K562 (cell line): Measurements from ENCODE around the gene SERP1. TPM values are rescaled to one million over a fixed set of nuclear protein-coding genes. Genes with fewer than 3 reads are reported as not detected.

Source experiments
- ATAC-seq: fragments of 200-7000 bp; cut with Tn5 transposase; 3 replicates; pipeline ENCODE4 v1.9.1; 2020; ENCODE audit warnings: moderate library complexity
- BruUV-seq: library from RNA; stranded (reverse); fragments of 400-500 nt; replicated peaks from 2 replicates; lab custom pipeline; 2021; lab: Mats Ljungman, UMichigan
- CTCF ChIA-PET: fragments of 300-600 bp; formaldehyde crosslinking; extraction: SDS; loops from one replicate; lab custom pipeline; 2021; ENCODE audit warnings: low intra/inter-chr PET ratio; lab: Yijun Ruan, JAX
- POLR2A ChIA-PET: fragments of 300-600, 350-650 bp; sonication (Branson Sonifier 250); formaldehyde crosslinking; extraction: SDS; loops from one replicate; lab custom pipeline; 2021; ENCODE audit warnings: antibody characterized with exemption, inconsistent platforms; lab: Yijun Ruan, JAX
- DNase-seq, 4 experiments: peaks; one replicate each; pipeline versions ENCODE4 v3.0.0 to v3.0.0-alpha.2; 2011 to 2018; ENCODE audit warnings: low spot score in 3 of 4, mixed read lengths in 3 of 4; ENCODE audit errors: extremely low read depth in 1 of 4
- FAIRE-seq: peaks from 2 replicates; lab custom pipeline; 2011; peaks lifted over from hg19 to GRCh38; lab: Jason Lieb, UNC
- H2AFZ ChIP-seq: 2 replicates; pipeline ENCODE4 v1.6.0; 2011; ENCODE audit warnings: low read depth, low read length, control low read depth, inconsistent platforms
- H3K27ac ChIP-seq: fragments of 200-600 bp; 3 replicates; pipeline ENCODE4 v1.8.0; 2011; ENCODE audit warnings: low read depth, mild to moderate bottlenecking, control low read depth, inconsistent platforms, low read length, moderate library complexity, mixed read lengths; ENCODE audit errors: extremely low read depth
- H3K27me3 ChIP-seq, 2 experiments: fragments of 300-600 bp in 1 of 2; 2 replicates in 1 of 2; 3 replicates in 1 of 2; pipeline versions ENCODE4 v1.6.0 to v1.8.0; 2011; ENCODE audit warnings: inconsistent platforms in 2 of 2, low read length in 2 of 2, mild to moderate bottlenecking in 1 of 2, mixed read lengths in 1 of 2, moderate library complexity in 1 of 2; ENCODE audit not compliant: control insufficient read depth in 2 of 2, insufficient read depth in 2 of 2
- H3K36me3 ChIP-seq: fragments of 300-600 bp; 3 replicates; pipeline ENCODE4 v1.8.0; 2011; ENCODE audit warnings: mild to moderate bottlenecking, low read length, inconsistent platforms; ENCODE audit not compliant: control insufficient read depth, insufficient read depth
- H3K4me1 ChIP-seq, 2 experiments: fragments of 200-600 bp in 1 of 2; replicated peaks in 1 of 2; 2 replicates in 1 of 2; 3 replicates in 1 of 2; pipeline versions ENCODE4 v1.5.1 to v1.8.0; 2011; ENCODE audit warnings: inconsistent platforms in 2 of 2, low read length in 2 of 2, mild to moderate bottlenecking in 1 of 2, mixed read lengths in 1 of 2, moderate library complexity in 1 of 2; ENCODE audit not compliant: control insufficient read depth in 2 of 2, insufficient read depth in 2 of 2
- H3K4me2 ChIP-seq: 2 replicates; pipeline ENCODE4 v1.6.1; 2011; ENCODE audit warnings: low read length, control low read depth, inconsistent platforms, mixed read lengths; ENCODE audit not compliant: insufficient read depth
- H3K4me3 ChIP-seq: fragments of 200-600 bp; sonication (generic), shearing (Covaris generic); 2 replicates; pipeline ENCODE4 v1.5.1; 2016; ENCODE audit warnings: control low read depth, inconsistent platforms
- H3K79me2 ChIP-seq: fragments of 200-600 bp; 3 replicates; pipeline ENCODE4 v1.8.0; 2011; ENCODE audit warnings: low read length, inconsistent platforms; ENCODE audit not compliant: control insufficient read depth, insufficient read depth
- H3K9ac ChIP-seq, 2 experiments: 2 replicates each; pipeline versions ENCODE4 v1.6.0 to v1.6.1; 2011; ENCODE audit warnings: low read depth in 2 of 2, low read length in 2 of 2, control low read depth in 1 of 2, inconsistent platforms in 1 of 2, mild to moderate bottlenecking in 1 of 2, mixed read lengths in 1 of 2; ENCODE audit not compliant: insufficient read depth in 1 of 2
- H3K9me1 ChIP-seq: one replicate; pipeline ENCODE4 v1.6.0; 2011; ENCODE audit warnings: inconsistent platforms, mild to moderate bottlenecking, low read length, moderate library complexity; ENCODE audit not compliant: control insufficient read depth, insufficient read depth
- H3K9me3 ChIP-seq: replicated peaks from 2 replicates; pipeline ENCODE4 v1.5.1; 2011; ENCODE audit warnings: low read depth, low read length, inconsistent platforms; ENCODE audit not compliant: control insufficient read depth, insufficient read depth
- H4K20me1 ChIP-seq: replicated peaks from 2 replicates; pipeline ENCODE4 v1.6.1; 2011; ENCODE audit warnings: low read length, inconsistent platforms, mixed read lengths; ENCODE audit not compliant: control insufficient read depth, insufficient read depth
- SRSF3 ChIP-seq: fragments of 200-400 bp; formaldehyde crosslinking; IDR thresholded peaks from 2 replicates; pipeline ENCODE4 v1.6.1; 2016; ENCODE audit warnings: mild to moderate bottlenecking, low read length, moderate library complexity; ENCODE audit not compliant: insufficient read depth
- ZFP30 ChIP-seq: fragments of 250-450 bp; sonication (Bioruptor Pico); IDR thresholded peaks from 2 replicates; pipeline ENCODE4 v1.8.0; 2022; ENCODE audit warnings: moderate library complexity, mild to moderate bottlenecking, inconsistent platforms, borderline replicate concordance
- ZNF143 ChIP-seq: sonication (generic); formaldehyde crosslinking; IDR thresholded peaks from 2 replicates; pipeline ENCODE4 v1.9.0; 2022; ENCODE audit warnings: mild to moderate bottlenecking, missing genetic modification reagents
- ZNF282 ChIP-seq: sonication (generic); formaldehyde crosslinking; IDR thresholded peaks from 2 replicates; pipeline ENCODE4 v1.8.1; 2023; ENCODE audit warnings: missing genetic modification reagents
- ZNF79 ChIP-seq: fragments of 250-450 bp; sonication (Bioruptor Pico); IDR thresholded peaks from 2 replicates; pipeline ENCODE4 v1.4.0; 2020; ENCODE audit warnings: low read depth, mild to moderate bottlenecking, moderate library complexity
- whole genome bisulfite sequencing: fragments of 100-300 bp; shearing (Covaris generic); methylation state at CpG from one replicate; pipeline ENCODE4 v1.1.6; 2016; ENCODE audit warnings: low coverage, mixed read lengths; ENCODE audit not compliant: insufficient coverage; ENCODE audit errors: missing lambda C conversion rate; 5-methylcytosine and 5-hydroxymethylcytosine counted together
- in situ Hi-C: fragments of 300-500 bp; cut with MboI; formaldehyde crosslinking; loops from 4 replicates; pipeline ENCODE4 v1.15.0; 2018; ENCODE audit warnings: inconsistent platforms, mixed read lengths
- intact Hi-C: fragments of 100-400 bp; cut with micrococcal nuclease; formaldehyde crosslinking; loops from 2 replicates; pipeline ENCODE4 v1.14.2; 2022
- polyA plus RNA-seq, 8 experiments: library from polyadenylated mRNA; depleted of rRNA in 4 of 8; stranded (reverse) in 5 of 8; unstranded in 3 of 8; fragments of >200 nt; fragmentation: Nextera tagmentation in 2 of 8; fragmentation: Illumina TruSeq in 1 of 8; extraction: Ambion mirVana in 2 of 8; extraction: Trizol in 1 of 8; gene quantifications; 2 replicates each; pipeline versions ENCODE4 v1.2.1 to v1.2.3, GENCODE V29; 2011 to 2014; ENCODE audit warnings: inconsistent platforms in 1 of 8, missing spikeins in 1 of 8
- total RNA-seq, 7 experiments: library from RNA; depleted of rRNA in 6 of 7; stranded (reverse); fragments of >200 nt in 6 of 7; fragmentation: Illumina TruSeq in 2 of 7; extraction: Trizol in 2 of 7; gene quantifications; 2 replicates each; pipeline versions ENCODE4 v1.2.1 to v1.2.3, GENCODE V29; 2011 to 2021; ENCODE audit warnings: low replicate concordance in 1 of 7
- TF ChIP-seq, protein P1 (sequence below): fragments of 150-350 bp; IDR thresholded peaks from 2 replicates; pipeline ENCODE4 v1.6.1; 2014; ENCODE audit warnings: low read depth, mild to moderate bottlenecking, low read length, borderline replicate concordance
- TF ChIP-seq, protein P2 (sequence below): fragments of 450-650 bp; formaldehyde crosslinking; IDR thresholded peaks from 2 replicates; pipeline ENCODE4 v1.4.0; 2022; ENCODE audit warnings: missing genetic modification characterization
- TF ChIP-seq, protein P3 (sequence below), 2 experiments: fragments of 450-650 bp; IDR thresholded peaks; 2 replicates each; pipeline ENCODE4 v1.6.1; 2016
- TF ChIP-seq, protein P4 (sequence below): conservative IDR thresholded peaks from 2 replicates; pipeline ENCODE4 v1.6.1; 2011; ENCODE audit warnings: low read depth, mild to moderate bottlenecking, low read length; ENCODE audit not compliant: control insufficient read depth

The SERP1 gene
- total and polyA plus RNA-seq, 9 of the 15 experiments (the other 6 are each of a cell fraction or from before 2014, with no cell fraction given), result 38.6 to 443 (median 121) TPM

DNA sequence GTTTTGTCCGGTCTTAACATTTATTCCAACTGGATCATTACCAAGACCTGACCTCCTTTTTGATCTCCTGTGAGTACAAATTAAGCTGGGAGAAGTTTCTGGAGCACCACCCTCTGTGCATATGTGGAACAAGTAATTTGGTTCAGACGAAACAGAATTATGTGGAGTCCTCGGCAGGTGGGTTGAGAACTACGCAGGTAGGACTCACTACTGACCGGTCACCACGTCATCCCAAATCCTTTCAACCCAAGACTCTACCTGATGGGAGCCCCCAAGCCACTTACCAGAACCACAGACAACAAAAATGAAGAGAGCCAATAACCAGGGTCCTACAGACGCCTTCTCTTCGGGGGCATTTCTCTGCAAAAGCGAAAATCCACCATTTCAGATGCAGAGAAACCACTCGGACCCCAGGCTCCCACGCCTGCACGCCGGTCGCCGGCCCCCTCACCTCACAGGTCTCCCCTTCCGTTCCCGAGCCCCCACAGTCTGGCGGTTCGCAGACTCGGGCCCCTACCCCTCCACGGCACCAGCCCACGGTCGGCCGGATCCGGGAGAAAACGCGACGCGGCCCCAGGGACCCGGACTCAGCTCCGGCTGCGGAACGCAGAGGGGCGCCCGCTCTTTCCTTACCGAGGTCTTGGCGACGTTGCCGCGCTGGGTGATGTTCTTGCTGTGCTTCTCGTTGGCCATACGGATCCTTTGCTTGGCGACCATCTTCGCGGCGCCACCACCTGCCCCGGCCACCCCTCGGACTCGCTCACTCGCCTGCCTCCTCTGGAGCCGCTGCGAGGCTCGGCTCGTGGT is 674 bp downstream of the SERP1 start:
- Histone ChIP-seq H3K27ac (peak overlapping the region; percentile 95), H3K9ac (peak overlapping the region; percentile 94 to 99), H3K9me1 (no peaks in the 10 kb centered on the region), H3K27me3 (no peaks in the 10 kb centered on the region), H3K9me3 (no peaks in the 10 kb centered on the region), H2AFZ (peak overlapping the region; percentile 75), H3K4me3 (peak overlapping the region; percentile 93), H4K20me1 (0 out of 2 replicates have a peak, but pooled peaks cover 4% of the 10 kb centered on the region), H3K79me2 (peaks cover 77% of the 10 kb centered on the region), H3K4me1 (peaks cover 4% of the 10 kb centered on the region in 2 experiments; a peak in 2 of 5 replicates), H3K4me2 (peak overlapping the region; percentile 90), H3K36me3 (peaks cover 66% of the 10 kb centered on the region)
- in situ Hi-C loops, result loop anchor here (25.0 kb wide), 1 partner anchor 317 kb away; no protein-coding TSS in a partner anchor
- DNase-seq, result peak in 3 of 4 experiments; percentile 14 to 27 (median 24)
- CTCF ChIA-PET, result no interaction called here
- POLR2A ChIA-PET, result interaction anchor here (0.6 to 1.8 kb wide), 20 partner anchors 8 to 1085 kb away, joined by 3 to 10 read pairs (median 3); partner anchors contain the start of gene TSC22D2
- no TSS peak for BruUV-seq
- FAIRE-seq, result no peak
- intact Hi-C loops, result loop anchor here (1.0 kb wide), 2 partner anchors 32 to 55 kb away; no protein-coding TSS in a partner anchor
- ATAC-seq, result peak; percentile 58
- WGBS, result 2% methylated on average over 48 of the region's 54 CpGs
- TF ChIP-seq, protein P1, sequence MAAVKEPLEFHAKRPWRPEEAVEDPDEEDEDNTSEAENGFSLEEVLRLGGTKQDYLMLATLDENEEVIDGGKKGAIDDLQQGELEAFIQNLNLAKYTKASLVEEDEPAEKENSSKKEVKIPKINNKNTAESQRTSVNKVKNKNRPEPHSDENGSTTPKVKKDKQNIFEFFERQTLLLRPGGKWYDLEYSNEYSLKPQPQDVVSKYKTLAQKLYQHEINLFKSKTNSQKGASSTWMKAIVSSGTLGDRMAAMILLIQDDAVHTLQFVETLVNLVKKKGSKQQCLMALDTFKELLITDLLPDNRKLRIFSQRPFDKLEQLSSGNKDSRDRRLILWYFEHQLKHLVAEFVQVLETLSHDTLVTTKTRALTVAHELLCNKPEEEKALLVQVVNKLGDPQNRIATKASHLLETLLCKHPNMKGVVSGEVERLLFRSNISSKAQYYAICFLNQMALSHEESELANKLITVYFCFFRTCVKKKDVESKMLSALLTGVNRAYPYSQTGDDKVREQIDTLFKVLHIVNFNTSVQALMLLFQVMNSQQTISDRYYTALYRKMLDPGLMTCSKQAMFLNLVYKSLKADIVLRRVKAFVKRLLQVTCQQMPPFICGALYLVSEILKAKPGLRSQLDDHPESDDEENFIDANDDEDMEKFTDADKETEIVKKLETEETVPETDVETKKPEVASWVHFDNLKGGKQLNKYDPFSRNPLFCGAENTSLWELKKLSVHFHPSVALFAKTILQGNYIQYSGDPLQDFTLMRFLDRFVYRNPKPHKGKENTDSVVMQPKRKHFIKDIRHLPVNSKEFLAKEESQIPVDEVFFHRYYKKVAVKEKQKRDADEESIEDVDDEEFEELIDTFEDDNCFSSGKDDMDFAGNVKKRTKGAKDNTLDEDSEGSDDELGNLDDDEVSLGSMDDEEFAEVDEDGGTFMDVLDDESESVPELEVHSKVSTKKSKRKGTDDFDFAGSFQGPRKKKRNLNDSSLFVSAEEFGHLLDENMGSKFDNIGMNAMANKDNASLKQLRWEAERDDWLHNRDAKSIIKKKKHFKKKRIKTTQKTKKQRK, result no peak
- TF ChIP-seq, protein P2, sequence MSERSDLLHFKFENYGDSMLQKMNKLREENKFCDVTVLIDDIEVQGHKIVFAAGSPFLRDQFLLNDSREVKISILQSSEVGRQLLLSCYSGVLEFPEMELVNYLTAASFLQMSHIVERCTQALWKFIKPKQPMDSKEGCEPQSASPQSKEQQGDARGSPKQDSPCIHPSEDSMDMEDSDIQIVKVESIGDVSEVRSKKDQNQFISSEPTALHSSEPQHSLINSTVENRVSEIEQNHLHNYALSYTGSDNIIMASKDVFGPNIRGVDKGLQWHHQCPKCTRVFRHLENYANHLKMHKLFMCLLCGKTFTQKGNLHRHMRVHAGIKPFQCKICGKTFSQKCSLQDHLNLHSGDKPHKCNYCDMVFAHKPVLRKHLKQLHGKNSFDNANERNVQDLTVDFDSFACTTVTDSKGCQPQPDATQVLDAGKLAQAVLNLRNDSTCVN (CRISPR knock-in tag), result 0 out of 2 replicates have a peak, but pooled peaks have one; percentile 8
- TF ChIP-seq ZNF282 (CRISPR knock-in tag) (0 out of 2 replicates have a peak, but pooled peaks have one; percentile 30), ZNF79 (CRISPR knock-in tag) (no peak), ZNF143 (peak; percentile 60; the same call in 1 of the 2 replicates), ZFP30 (CRISPR knock-in tag) (no peak), SRSF3 (0 out of 2 replicates have a peak, but pooled peaks have one; percentile 52)
- TF ChIP-seq, protein P3, sequence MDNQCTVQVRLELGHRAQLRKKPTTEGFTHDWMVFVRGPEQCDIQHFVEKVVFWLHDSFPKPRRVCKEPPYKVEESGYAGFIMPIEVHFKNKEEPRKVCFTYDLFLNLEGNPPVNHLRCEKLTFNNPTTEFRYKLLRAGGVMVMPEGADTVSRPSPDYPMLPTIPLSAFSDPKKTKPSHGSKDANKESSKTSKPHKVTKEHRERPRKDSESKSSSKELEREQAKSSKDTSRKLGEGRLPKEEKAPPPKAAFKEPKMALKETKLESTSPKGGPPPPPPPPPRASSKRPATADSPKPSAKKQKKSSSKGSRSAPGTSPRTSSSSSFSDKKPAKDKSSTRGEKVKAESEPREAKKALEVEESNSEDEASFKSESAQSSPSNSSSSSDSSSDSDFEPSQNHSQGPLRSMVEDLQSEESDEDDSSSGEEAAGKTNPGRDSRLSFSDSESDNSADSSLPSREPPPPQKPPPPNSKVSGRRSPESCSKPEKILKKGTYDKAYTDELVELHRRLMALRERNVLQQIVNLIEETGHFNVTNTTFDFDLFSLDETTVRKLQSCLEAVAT (IDR thresholded peaks at IDR 0.05), result peak; percentile 18 to 21; a peak in 1 of 4 replicates
- TF ChIP-seq, protein P4, sequence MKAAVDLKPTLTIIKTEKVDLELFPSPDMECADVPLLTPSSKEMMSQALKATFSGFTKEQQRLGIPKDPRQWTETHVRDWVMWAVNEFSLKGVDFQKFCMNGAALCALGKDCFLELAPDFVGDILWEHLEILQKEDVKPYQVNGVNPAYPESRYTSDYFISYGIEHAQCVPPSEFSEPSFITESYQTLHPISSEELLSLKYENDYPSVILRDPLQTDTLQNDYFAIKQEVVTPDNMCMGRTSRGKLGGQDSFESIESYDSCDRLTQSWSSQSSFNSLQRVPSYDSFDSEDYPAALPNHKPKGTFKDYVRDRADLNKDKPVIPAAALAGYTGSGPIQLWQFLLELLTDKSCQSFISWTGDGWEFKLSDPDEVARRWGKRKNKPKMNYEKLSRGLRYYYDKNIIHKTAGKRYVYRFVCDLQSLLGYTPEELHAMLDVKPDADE, result peak; percentile 34; the same call in 1 of the 2 replicates
